Uterus (tissue), 4 donors: ENCODE data around the gene GRM6. TPM values are rescaled to one million over a fixed set of nuclear protein-coding genes. Genes with fewer than 3 reads are reported as not detected.

Experiments used
- DNase-seq, 2 donors: peaks; one replicate each; pipeline ENCODE4 v3.0.0-alpha.2; 2019 to 2020
- H3K27ac ChIP-seq, 2 donors: fragments of 200-600 bp; sonication (generic); 1 replicate in 1 of 2; 2 replicates in 1 of 2; pipeline ENCODE4 v1.5.1; 2016 to 2018
- H3K27me3 ChIP-seq, 2 donors: fragments of 200-600 bp; sonication (generic); one replicate each; pipeline ENCODE4 v1.5.1; 2018 to 2019; ENCODE audit warnings: control low read depth in 1 of 2
- H3K36me3 ChIP-seq, 2 donors: fragments of 200-600 bp; sonication (generic); one replicate each; pipeline ENCODE4 v1.5.1; 2019; ENCODE audit warnings: control low read depth in 1 of 2
- H3K4me1 ChIP-seq, 2 donors: fragments of 200-600 bp; sonication (generic); one replicate each; pipeline ENCODE4 v1.5.1; 2018 to 2019; ENCODE audit warnings: control low read depth in 1 of 2
- H3K4me3 ChIP-seq, 2 donors: fragments of 200-600 bp; sonication (generic); 1 replicate in 1 of 2; 2 replicates in 1 of 2; pipeline ENCODE4 v1.5.1; 2018 to 2019; ENCODE audit warnings: mild to moderate bottlenecking in 1 of 2
- H3K9me3 ChIP-seq, 2 donors: fragments of 200-600 bp; sonication (generic); one replicate each; pipeline ENCODE4 v1.5.1; 2019; ENCODE audit warnings: control low read depth in 1 of 2
- POLR2A ChIP-seq, 2 donors: fragments of 450-650 bp; IDR thresholded peaks; one replicate each; pipeline ENCODE4 v1.6.1; 2016; ENCODE audit warnings: antibody characterized with exemption in 2 of 2, mild to moderate bottlenecking in 1 of 2, moderate library complexity in 1 of 2
- intact Hi-C: fragments of 100-400 bp; cut with DNase I; formaldehyde crosslinking; loops from one replicate; pipeline ENCODE4 v1.15.1; 2023; ENCODE audit warnings: low total_unique reads
- total RNA-seq, 4 donors: library from RNA; depleted of rRNA in 3 of 4; stranded (reverse); fragments of >200 nt in 3 of 4; gene quantifications; one replicate each; pipeline versions ENCODE4 v1.1.0 to v1.2.4, GENCODE V29; 2014 to 2023
- TF ChIP-seq, protein P1 (sequence below), 4 experiments: fragments of 200-600 bp in 2 of 4; fragments of 450-650 bp in 2 of 4; sonication (generic) in 2 of 4; IDR thresholded peaks; one replicate each; pipeline ENCODE4 v1.5.1; 2016 to 2019; ENCODE audit warnings: antibody characterized with exemption in 4 of 4, mild to moderate bottlenecking in 2 of 4, moderate library complexity in 1 of 4
- donor health status: DM: yes; HTN: yes; CAD: no.

Gene GRM6
- total RNA-seq, 4 donors from 2014 or later, result not detected

DNA sequence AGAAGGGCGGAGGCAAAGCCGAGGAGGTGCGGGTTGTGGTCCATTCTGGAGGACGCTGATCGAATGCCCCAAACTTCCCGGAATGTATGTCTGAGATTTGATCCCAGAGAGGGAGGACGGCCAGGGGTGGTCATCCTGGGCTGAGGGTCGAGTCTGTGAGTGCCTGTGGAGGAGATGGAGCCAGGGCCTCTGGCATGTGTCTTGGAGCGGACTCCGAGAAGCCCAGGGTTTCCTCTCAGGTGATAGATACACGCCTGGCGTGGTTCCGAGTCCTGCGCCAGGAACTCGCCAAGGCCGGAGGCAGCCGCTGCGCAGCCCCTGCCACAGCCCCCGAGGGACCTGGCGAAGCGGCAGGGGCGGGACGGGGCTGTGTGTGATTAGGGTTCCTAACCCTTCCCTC, 53.8 kb downstream of the GRM6 start:
- peak; percentile 32 to 37 for DNase-seq
- H3K27ac ChIP-seq, result peak overlapping the region; percentile 25 to 39
- H3K36me3 ChIP-seq, result no peaks in the 10 kb centered on the region
- no peaks in the 10 kb centered on the region for H3K27me3 ChIP-seq
- H3K9me3 ChIP-seq, result peaks cover 0 to 6% of the 10 kb centered on the region in 2 donors
- TF ChIP-seq POLR2A (IDR thresholded peaks at IDR 0.05), result no peak
- TF ChIP-seq, protein P1, sequence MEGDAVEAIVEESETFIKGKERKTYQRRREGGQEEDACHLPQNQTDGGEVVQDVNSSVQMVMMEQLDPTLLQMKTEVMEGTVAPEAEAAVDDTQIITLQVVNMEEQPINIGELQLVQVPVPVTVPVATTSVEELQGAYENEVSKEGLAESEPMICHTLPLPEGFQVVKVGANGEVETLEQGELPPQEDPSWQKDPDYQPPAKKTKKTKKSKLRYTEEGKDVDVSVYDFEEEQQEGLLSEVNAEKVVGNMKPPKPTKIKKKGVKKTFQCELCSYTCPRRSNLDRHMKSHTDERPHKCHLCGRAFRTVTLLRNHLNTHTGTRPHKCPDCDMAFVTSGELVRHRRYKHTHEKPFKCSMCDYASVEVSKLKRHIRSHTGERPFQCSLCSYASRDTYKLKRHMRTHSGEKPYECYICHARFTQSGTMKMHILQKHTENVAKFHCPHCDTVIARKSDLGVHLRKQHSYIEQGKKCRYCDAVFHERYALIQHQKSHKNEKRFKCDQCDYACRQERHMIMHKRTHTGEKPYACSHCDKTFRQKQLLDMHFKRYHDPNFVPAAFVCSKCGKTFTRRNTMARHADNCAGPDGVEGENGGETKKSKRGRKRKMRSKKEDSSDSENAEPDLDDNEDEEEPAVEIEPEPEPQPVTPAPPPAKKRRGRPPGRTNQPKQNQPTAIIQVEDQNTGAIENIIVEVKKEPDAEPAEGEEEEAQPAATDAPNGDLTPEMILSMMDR (IDR thresholded peaks at IDR 0.05), result no peak
- intact Hi-C loops, result no loop called here
- peaks cover 0 to 5% of the 10 kb centered on the region in 2 donors for H3K4me1 ChIP-seq
- H3K4me3 ChIP-seq, result peak overlapping the region; percentile 60 to 73

DNA sequence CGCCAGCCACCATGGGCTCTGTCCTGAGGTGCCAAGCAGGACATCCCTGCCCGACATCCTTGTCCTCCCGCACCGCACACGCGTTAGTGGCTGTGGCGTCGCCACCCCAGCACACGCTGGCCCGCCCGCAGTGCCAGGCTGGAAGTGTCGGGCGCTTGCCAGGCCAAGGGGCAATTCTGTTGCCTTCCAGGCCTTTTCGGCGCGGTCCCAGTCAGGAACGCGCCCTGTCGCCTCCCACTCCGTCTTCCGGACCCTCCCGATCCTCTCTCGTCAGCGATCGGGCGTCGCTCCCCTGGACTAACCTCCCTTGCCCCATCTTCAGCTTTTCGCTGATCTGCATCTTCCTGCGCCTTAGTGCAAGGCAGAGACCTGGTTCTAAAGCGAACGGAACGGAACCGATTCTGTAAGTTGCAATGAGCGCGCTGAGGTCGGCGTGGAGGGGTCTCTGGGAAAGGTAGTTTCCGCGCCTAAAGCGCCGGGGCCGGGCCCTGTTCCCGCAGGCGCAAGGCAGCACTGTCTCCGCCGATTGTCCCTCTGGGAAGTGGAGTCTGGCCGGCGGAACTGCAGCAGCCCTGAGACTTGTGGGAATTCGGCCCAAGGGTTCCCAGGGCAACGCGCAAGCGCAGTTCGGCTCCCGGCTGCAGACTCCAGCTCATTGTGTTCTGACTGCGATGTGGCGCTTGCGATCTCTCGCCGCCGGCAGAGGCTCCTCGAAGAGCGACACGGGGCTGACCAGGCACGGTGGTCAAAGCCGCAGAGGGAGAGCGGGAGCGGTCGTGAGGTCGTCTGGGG, 54.4 kb downstream of the GRM6 start, which contains the start of gene ZNF454:
ZNF454 (plus strand) TSS at position 630 of the 792 bp plus-strand sequence. CDS start 1,594 bp downstream, outside the sequence.
- intact Hi-C loops, result no loop called here
- peak within 1 kb of the TSS; percentile 60 to 73 for H3K4me3 ChIP-seq
- peak within 1 kb of the TSS; percentile 59 to 78 for H3K27ac ChIP-seq
- peak in 1 of 2 donors; percentile 41 for TF ChIP-seq POLR2A (IDR thresholded peaks at IDR 0.05)
- TF ChIP-seq, protein P1 (IDR thresholded peaks at IDR 0.05), result no peak
- H3K9me3 ChIP-seq, result peaks cover 0 to 10% of the 10 kb centered on the region in 2 donors
- H3K36me3 ChIP-seq, result no peaks in the 10 kb centered on the region
- DNase-seq, result peak; percentile 93 to 95
- no peaks in the 10 kb centered on the region for H3K27me3 ChIP-seq
- H3K4me1 ChIP-seq, result peaks cover 0 to 5% of the 10 kb centered on the region in 2 donors

DNA sequence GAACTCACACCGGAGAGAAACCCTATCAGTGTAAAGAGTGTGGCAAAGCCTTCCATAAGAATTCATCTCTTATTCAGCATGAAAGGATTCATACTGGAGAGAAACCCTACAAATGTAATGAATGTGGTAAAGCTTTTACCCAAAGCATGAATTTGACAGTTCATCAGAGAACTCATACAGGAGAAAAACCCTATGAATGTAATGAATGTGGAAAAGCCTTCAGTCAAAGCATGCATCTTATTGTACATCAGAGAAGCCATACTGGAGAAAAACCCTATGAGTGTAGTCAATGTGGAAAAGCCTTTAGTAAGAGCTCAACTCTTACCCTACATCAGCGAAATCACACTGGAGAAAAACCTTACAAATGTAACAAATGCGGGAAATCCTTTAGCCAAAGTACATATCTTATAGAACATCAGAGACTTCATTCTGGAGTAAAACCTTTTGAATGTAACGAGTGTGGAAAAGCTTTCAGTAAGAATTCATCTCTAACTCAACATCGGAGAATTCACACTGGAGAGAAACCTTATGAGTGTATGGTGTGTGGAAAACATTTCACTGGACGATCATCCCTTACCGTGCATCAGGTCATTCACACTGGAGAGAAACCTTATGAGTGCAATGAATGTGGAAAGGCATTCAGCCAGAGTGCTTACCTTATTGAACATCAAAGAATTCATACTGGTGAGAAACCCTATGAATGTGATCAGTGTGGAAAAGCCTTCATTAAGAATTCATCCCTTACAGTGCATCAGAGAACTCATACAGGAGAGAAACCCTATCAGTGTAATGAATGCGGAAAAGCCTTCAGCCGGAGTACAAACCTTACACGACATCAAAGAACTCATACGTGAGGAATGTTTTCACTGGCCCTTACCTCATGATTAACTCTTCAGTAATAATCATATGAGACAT, 63.0 kb downstream of the GRM6 start:
- Histone ChIP-seq H3K4me1 (no peaks in the 10 kb centered on the region), H3K27ac (no peak overlapping the region), H3K9me3 (peaks cover 0 to 79% of the 10 kb centered on the region in 2 donors), H3K36me3 (no peaks in the 10 kb centered on the region), H3K27me3 (no peaks in the 10 kb centered on the region), H3K4me3 (no peak overlapping the region)
- intact Hi-C loops, result no loop called here
- no peak for TF ChIP-seq POLR2A (IDR thresholded peaks at IDR 0.05)
- TF ChIP-seq, protein P1 (IDR thresholded peaks at IDR 0.05), result no peak
- DNase-seq, result no peak

Other genes with a start within 250 kb of the GRM6 start
- gene ZNF354B, start 135.4 kb downstream of the GRM6 start, total RNA-seq, result 10 to 100 TPM; 24.1 to 49.7 (median 28.3) TPM
- 1 to 10 TPM in 3 of 4 donors, under 1 TPM in 1; 0.26 to 8.4 (median 3.7) TPM for gene ZFP2, start 99.4 kb downstream of the GRM6 start, total RNA-seq
- 10 to 100 TPM in 1 of 4 donors, 1 to 10 TPM in 2, under 1 TPM in 1; 0.59 to 11.8 (median 6.9) TPM for gene ZNF454, start 54.1 kb downstream of the GRM6 start, total RNA-seq
- 10 to 100 TPM in 1 of 4 donors, 1 to 10 TPM in 3; 6.9 to 11.8 (median 8.2) TPM for gene ZNF879, start 28.5 kb upstream of the GRM6 start, total RNA-seq
- gene ZNF354C, start 65.1 kb upstream of the GRM6 start, total RNA-seq, result 10 to 100 TPM in 2 of 4 donors, 1 to 10 TPM in 2; 5.9 to 38.7 (median 11.8) TPM